ENCODE measurements around the gene TTC7B.

GRCh38 chr14:90628825-90629224 lies 187.4 kb downstream of the TTC7B start:
- no peak for TF ChIP-seq POLR2A (IDR thresholded peaks at IDR 0.05)
- no peak for TF ChIP-seq CTCF (IDR thresholded peaks at IDR 0.05)

Measured in esophagus squamous epithelium (tissue), 4 donors.